SK-N-SH (cell line): Measurements from ENCODE around the gene GBX1.

Experiments
- POLR2AphosphoS5 ChIP-seq: IDR thresholded peaks from 2 replicates; pipeline ENCODE4 v1.6.1; 2012; ENCODE audit warnings: low read depth, low read length
- REST ChIP-seq: IDR thresholded peaks from 2 replicates; pipeline ENCODE4 v1.6.1; 2012; ENCODE audit warnings: mild to moderate bottlenecking, low read depth, low read length, moderate library complexity

- no peak for TF ChIP-seq POLR2AphosphoS5
- no peak for TF ChIP-seq REST
Observed at GRCh38 chr7:151206914-151207313, 39.4 kb upstream of the GBX1 start.
